ENCODE measurements around the gene ATP5F1D.

Gene ATP5F1D

GRCh38 chr19:1283207-1283916, 41.8 kb downstream of the ATP5F1D start:
- no peak for DNase-seq (ENCODE audit: low read depth)

DNA sequence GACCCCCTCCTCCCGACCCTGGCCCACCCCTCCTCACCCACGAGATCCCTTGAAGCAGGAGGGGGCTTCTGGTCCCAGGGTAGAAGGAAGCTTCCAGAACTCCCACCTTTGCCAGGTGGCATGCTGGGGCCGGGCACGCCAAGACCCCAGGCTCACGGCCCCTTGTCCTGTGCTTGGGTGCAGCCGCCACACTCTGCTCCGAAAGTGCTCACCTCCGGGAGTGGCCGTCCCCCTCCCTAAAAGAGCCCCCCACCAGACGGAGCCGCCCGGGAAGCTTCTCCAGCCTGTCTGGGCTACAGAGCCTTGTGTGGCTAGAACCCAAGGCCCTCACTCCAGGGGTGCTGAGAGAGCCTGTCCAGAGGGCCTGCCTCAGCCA, 42.4 kb downstream of the ATP5F1D start:
- DNase-seq (ENCODE audit: low read depth), result no peak

GRCh38 chr19:1284293-1284978, 42.9 kb downstream of the ATP5F1D start:
- no peak for DNase-seq (ENCODE audit: low read depth)

DNA sequence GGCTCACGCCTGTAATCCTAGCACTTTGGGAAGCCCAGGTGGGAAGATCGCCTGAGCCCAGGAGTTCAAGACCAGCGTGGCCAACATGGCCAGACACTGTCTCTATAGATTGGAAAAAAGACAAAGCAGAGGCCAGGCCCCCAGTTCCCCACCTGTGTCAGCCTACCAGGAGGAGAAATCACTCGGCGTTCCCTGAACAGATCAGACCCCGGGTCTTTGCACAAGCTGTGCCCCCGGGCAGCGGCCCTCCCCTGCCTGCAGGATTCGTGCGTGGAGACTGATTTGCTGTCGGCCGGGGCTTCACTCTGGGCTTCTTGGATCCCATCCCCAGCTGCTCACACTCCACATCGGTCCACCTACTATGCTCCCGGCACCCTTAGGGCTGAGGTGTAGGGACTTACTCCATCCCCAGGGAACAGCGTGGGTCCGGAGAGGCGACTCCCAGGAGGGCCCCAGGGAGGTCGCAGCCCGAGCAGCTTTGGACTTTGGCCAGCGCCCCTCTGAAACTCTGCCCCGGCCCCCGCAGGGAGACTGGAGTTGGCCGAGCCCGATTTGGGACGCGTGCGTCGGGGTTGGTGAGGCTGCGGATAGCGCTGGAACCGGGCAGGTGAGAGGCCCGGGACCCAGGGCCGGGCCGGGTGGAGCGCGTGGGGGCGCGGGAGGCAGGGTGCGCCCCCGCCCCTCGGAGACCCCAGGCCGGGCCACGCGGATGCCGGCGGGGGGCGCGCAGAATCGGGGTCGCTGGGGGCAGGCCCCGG, 43.6 kb downstream of the ATP5F1D start:
- DNase-seq (ENCODE audit: low read depth), result no peak

DNA sequence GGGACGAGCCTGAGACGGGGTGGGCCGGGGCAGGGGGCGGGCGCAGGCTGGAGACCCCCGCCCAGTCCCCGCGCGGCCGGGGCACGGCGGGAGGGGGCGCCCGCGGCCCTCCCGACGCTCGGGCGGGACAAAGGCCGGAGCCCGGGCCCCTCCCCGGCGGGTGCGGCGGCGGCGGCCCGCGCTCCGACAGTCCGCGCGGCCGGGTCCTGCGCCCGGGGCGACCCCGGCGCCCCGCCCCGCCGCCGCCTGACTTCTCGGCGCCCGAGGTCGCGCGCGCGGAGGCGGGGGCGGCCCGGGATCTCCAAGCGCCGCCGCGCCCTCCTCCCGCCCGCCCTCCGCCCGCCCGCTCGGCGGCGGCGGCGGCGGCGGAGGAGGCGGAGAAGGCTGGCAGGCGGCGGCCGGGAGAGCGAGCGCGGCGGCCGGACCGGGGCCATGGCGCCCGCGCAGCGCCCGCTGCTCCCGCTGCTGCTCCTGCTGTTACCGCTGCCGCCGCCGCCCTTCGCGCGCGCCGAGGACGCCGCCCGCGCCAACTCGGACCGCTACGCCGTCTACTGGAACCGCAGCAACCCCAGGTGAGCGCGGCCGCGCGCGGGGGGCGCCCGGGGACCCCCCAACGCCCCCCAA, 44.3 kb downstream of the ATP5F1D start, which contains the start of gene EFNA2:
EFNA2 (plus strand) TSS at position 137 of the 624 bp plus-strand sequence; CDS start at position 433, 296 bp downstream.
- DNase-seq (ENCODE audit: low read depth), result no peak

- no peak for DNase-seq (ENCODE audit: low read depth)
Observed at GRCh38 chr19:1286487-1287353, 45.2 kb downstream of the ATP5F1D start.

- no peak for DNase-seq (ENCODE audit: low read depth)
Observed at GRCh38 chr19:1287354-1288225, 46.0 kb downstream of the ATP5F1D start.

DNA sequence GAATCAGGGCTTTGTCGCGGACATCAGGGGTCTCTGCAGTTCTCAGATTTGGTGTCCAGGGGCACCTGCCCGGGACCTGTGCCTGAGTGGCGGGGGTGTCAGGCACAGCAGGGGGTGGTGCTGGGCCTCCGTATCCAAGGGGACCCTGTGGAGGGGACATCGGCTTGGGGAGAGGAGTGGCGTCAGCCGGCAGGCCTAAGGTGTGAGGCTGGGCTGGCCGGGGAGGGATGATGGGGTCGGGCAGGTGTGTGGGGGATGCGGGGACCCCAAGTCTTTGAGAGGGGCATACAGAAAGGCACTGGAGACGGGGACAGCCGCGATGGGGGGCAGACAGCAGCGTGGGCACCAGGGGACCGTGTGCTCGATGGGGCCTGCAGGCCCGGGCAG, 46.7 kb downstream of the ATP5F1D start:
- no peak for DNase-seq (ENCODE audit: low read depth)

GRCh38 chr19:1288833-1289685, 47.5 kb downstream of the ATP5F1D start:
- DNase-seq (ENCODE audit: low read depth), result no peak

- DNase-seq (ENCODE audit: low read depth), result no peak
Observed at GRCh38 chr19:1289686-1290025, 48.1 kb downstream of the ATP5F1D start.

DNA sequence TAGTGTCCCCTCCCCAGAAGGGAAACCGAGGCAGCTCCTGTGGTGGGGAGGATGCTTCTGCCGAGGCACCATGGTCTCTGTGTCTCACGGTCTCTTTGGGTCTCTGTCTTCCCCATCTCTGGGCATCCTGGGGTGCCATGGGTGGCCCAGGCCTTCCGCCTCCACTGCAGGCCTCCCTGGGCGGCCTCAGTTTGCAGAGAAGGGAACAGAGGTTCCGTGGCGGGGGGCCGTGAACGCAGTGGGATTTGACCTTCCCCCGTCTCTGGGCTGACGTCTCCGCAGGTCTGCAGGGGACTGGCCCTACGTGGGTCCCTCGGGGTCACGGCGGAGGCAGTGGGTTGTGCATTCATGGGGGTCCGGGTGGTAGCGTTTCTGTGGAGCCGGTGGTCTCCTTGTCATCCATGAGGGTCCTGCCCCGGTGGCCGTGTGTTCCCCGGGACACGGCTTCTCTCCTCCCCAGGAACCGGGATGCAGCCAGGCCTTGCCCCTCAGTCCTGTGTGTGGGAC, 48.7 kb downstream of the ATP5F1D start:
- no peak for DNase-seq (ENCODE audit: low read depth)

GRCh38 chr19:1290703-1291651, 49.4 kb downstream of the ATP5F1D start:
- DNase-seq (ENCODE audit: low read depth), result no peak

GRCh38 chr19:1291761-1292418, 50.3 kb downstream of the ATP5F1D start:
- no peak for DNase-seq (ENCODE audit: low read depth)

GRCh38 chr19:1292419-1293151, 51.0 kb downstream of the ATP5F1D start:
- DNase-seq (ENCODE audit: low read depth), result no peak

DNA sequence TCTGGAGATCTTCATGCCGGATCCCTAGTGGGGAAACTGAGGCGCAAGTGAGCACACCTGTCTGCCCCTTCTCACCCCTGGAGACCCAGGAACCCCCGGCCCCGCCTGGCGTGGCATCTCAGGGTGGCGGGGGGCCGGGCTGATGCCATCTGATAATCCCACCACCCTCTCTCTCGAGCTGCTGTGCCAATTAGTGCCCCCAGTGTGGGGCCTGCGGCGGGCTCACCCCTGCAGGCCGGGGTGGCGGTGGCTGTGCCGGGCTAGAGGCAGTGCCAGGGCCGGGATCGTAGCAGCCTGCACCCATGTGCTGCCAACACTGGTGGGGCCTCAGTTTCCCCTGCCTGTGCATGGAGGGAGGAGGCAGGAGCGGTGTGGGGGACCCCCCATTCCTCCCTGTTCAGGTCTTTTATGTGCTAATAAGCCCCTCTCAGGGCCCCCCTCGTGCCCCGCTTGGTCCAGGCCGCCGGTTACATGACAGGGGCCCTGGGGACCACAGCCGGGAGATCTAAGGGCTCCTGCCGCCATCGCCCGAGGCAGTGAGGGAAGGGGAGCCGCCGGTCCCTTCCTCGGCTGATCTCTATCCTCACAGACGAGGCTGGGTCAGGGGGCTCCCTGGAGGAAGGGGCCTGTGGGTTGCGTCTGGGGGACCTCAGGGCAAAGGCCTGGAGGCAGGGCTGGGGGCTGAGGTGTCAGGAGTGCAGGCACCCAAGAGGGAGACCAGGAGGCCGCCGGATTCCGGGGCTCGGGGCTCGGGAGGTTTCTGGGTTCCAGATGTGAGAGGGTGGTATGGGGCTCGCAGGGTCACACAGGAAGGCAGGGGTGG, 52.4 kb downstream of the ATP5F1D start:
- no peak for DNase-seq (ENCODE audit: low read depth)

All from non-pigmented ciliary epithelial cell (primary cell).